ENCODE measurements around the gene TRIM47.

DNA sequence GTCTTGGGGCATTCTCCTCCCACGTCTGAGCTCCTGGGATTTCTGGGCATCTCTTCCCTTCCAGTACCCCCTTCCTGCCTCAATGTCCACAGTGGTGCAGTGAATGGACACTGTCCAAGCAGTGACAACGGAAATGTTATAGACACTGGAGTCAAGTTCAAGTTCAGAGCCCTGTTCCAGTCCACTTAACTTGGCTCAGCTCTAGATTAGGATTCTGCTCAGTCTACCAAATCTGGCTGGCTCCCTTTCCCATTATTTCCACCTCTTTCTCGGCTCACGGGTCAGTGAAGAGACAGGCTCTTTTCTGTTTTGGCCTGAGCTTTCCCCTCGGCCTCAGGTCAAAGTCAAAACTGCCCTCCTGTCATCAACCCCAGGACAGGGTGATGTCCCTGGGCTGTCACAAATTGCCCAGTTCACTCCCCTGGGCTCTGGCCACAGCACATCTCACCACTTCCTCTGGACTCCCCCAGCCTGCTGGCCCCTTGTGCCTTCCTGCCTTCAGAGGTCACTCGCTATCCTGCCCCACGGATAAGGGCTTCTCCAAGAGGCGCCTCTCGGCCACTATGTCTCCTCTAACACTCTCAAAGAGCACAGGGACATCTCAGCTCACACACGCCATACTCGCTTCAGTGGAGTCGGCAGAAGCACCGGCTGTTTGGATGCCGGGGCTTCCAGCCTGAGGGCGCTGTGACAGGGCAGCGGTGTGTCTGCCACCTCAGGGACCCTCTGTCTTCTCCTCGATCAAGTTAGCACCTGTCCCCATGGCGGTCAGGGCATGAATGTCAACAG is 44.0 kb upstream of the TRIM47 start:
- no peak for TF ChIP-seq POLR2A (IDR thresholded peaks at IDR 0.05)
- TF ChIP-seq, protein P1, sequence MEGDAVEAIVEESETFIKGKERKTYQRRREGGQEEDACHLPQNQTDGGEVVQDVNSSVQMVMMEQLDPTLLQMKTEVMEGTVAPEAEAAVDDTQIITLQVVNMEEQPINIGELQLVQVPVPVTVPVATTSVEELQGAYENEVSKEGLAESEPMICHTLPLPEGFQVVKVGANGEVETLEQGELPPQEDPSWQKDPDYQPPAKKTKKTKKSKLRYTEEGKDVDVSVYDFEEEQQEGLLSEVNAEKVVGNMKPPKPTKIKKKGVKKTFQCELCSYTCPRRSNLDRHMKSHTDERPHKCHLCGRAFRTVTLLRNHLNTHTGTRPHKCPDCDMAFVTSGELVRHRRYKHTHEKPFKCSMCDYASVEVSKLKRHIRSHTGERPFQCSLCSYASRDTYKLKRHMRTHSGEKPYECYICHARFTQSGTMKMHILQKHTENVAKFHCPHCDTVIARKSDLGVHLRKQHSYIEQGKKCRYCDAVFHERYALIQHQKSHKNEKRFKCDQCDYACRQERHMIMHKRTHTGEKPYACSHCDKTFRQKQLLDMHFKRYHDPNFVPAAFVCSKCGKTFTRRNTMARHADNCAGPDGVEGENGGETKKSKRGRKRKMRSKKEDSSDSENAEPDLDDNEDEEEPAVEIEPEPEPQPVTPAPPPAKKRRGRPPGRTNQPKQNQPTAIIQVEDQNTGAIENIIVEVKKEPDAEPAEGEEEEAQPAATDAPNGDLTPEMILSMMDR (IDR thresholded peaks at IDR 0.05): no peak
- no peak for TF ChIP-seq POLR2AphosphoS5 (IDR thresholded peaks at IDR 0.05)
